ENCODE data around the gene PARD3.

PARD3 gene

GRCh38 chr10:34528320-34528719, 286.8 kb downstream of the PARD3 start:
- FAIRE-seq (no peak), DNase-seq (ENCODE audit: insufficient read length, low spot score) (no peak)
- TF ChIP-seq CTCF (IDR thresholded peaks at IDR 0.05; ENCODE audit: insufficient read depth, missing control alignments), result no peak

- TF ChIP-seq CTCF (IDR thresholded peaks at IDR 0.05; ENCODE audit: insufficient read depth, missing control alignments), result peak; percentile 5
- DNase-seq (ENCODE audit: insufficient read length, low spot score), result no peak
- FAIRE-seq, result no peak
These were observed 288.1 kb downstream of the PARD3 start for GRCh38 chr10:34526758-34527730.

- DNase-seq (ENCODE audit: insufficient read length, low spot score) (no peak), FAIRE-seq (no peak)
- no peak for TF ChIP-seq CTCF (IDR thresholded peaks at IDR 0.05; ENCODE audit: insufficient read depth, missing control alignments)
These were observed 288.9 kb downstream of the PARD3 start for GRCh38 chr10:34526186-34526585.

GRCh38 chr10:34524369-34525091, 290.6 kb downstream of the PARD3 start:
- TF ChIP-seq CTCF (IDR thresholded peaks at IDR 0.05; ENCODE audit: insufficient read depth, missing control alignments), result no peak
- DNase-seq (ENCODE audit: insufficient read length, low spot score) (no peak), FAIRE-seq (no peak)

- FAIRE-seq (peak; percentile 11), DNase-seq (ENCODE audit: insufficient read length, low spot score) (no peak)
- no peak for TF ChIP-seq CTCF (IDR thresholded peaks at IDR 0.05; ENCODE audit: insufficient read depth, missing control alignments)
These were observed 291.9 kb downstream of the PARD3 start for GRCh38 chr10:34523017-34523767.

GRCh38 chr10:34522546-34522945, 292.6 kb downstream of the PARD3 start:
- DNase-seq (ENCODE audit: insufficient read length, low spot score) (no peak), FAIRE-seq (no peak)
- peak; percentile 12 for TF ChIP-seq CTCF (IDR thresholded peaks at IDR 0.05; ENCODE audit: insufficient read depth, missing control alignments)

Measured in D721Med (cell line).